ENCODE data around the gene ADAT3. TPM values are rescaled to one million over a fixed set of nuclear protein-coding genes. Genes with fewer than 3 reads are reported as not detected.
"Not testable (repeated sequence)": the region's sequence is repeated elsewhere in the genome, so short reads cannot be mapped to it uniquely, and the experiment has no call there.

Gene ADAT3
- total RNA-seq, 1 donor: 3.3 TPM

DNA sequence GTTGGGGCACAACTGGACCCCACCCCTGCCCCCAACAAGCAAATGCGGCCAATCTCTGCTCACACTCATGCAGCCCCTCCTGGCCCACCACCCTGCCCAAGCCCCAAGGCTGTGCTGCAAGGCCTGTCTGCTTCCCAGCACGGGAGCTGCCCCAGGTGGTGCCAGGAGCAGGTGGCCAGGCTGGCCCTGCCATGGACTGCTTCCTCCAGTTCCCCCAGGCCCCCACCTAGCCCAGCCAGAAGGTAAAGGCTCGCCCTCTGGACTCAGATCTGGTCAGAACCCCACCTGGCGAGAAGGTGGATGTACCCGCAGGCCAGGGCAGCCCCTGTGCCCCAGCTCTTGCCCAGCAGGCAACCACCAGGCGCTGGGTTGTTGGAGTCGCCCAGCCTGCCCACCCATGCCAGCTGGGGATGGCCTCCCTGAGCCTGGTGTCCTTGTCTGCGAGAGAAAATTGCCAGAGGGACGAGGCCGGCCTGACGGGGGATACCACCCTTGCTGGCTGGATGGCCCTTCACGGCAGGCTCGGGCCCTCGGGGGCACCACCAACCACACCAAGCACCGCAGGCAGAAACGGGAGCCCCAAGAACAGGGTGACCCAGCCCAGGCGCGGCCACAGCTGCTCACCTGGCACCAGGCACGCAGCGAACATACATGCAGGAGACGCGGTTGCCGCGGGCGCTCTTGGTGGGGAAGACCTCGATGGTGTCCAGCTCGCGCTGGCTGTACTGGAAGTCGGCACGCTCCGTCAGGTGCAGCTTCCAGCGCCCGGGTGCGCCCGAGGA, 24.4 kb upstream of the ADAT3 start:
- H3K4me1 ChIP-seq (ENCODE audit: insufficient read depth, low read length): peaks cover 16% of the 10 kb centered on the region
- H3K4me3 ChIP-seq (ENCODE audit: insufficient read depth, low read length): no peak overlapping the region
- peak; percentile 61 for DNase-seq (ENCODE audit: insufficient read length, low spot score, missing footprints)
- no peaks in the 10 kb centered on the region for H3K9me3 ChIP-seq (ENCODE audit: low read depth, low read length)
- H4K20me1 ChIP-seq (ENCODE audit: insufficient read depth, low read length): peaks cover 38% of the 10 kb centered on the region
- no peak overlapping the region for H2AFZ ChIP-seq (ENCODE audit: low read length)
- H3K4me2 ChIP-seq (ENCODE audit: insufficient read depth, low read length): no peak overlapping the region
- H3K27me3 ChIP-seq (ENCODE audit: insufficient read depth, low read length): no peaks in the 10 kb centered on the region
- TF ChIP-seq, protein P1, sequence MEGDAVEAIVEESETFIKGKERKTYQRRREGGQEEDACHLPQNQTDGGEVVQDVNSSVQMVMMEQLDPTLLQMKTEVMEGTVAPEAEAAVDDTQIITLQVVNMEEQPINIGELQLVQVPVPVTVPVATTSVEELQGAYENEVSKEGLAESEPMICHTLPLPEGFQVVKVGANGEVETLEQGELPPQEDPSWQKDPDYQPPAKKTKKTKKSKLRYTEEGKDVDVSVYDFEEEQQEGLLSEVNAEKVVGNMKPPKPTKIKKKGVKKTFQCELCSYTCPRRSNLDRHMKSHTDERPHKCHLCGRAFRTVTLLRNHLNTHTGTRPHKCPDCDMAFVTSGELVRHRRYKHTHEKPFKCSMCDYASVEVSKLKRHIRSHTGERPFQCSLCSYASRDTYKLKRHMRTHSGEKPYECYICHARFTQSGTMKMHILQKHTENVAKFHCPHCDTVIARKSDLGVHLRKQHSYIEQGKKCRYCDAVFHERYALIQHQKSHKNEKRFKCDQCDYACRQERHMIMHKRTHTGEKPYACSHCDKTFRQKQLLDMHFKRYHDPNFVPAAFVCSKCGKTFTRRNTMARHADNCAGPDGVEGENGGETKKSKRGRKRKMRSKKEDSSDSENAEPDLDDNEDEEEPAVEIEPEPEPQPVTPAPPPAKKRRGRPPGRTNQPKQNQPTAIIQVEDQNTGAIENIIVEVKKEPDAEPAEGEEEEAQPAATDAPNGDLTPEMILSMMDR (IDR thresholded peaks at IDR 0.05; ENCODE audit: extremely low read depth, low read depth, low read length): no peak
- H3K36me3 ChIP-seq (ENCODE audit: insufficient read depth, low read length): no peaks in the 10 kb centered on the region
- H3K27ac ChIP-seq (ENCODE audit: low read depth, low read length): no peak overlapping the region
- peaks cover 54% of the 10 kb centered on the region for H3K79me2 ChIP-seq (ENCODE audit: insufficient read depth, low read length)

- H3K9me3 ChIP-seq (ENCODE audit: low read depth, low read length); H3K36me3 ChIP-seq (ENCODE audit: insufficient read depth, low read length); H3K27ac ChIP-seq (ENCODE audit: low read depth, low read length); H3K4me3 ChIP-seq (ENCODE audit: insufficient read depth, low read length); H2AFZ ChIP-seq (ENCODE audit: low read length); H3K27me3 ChIP-seq (ENCODE audit: insufficient read depth, low read length); H3K4me2 ChIP-seq (ENCODE audit: insufficient read depth, low read length): not testable (repeated sequence)
- Histone ChIP-seq H3K79me2 (ENCODE audit: insufficient read depth, low read length) (peaks cover 48% of the 10 kb centered on the region), H3K4me1 (ENCODE audit: insufficient read depth, low read length) (peaks cover 11% of the 10 kb centered on the region), H4K20me1 (ENCODE audit: insufficient read depth, low read length) (peaks cover 38% of the 10 kb centered on the region)
- peak; percentile 46 for DNase-seq (ENCODE audit: insufficient read length, low spot score, missing footprints)
Observed at GRCh38 chr19:1881393-1882088, 23.7 kb upstream of the ADAT3 start.

DNA sequence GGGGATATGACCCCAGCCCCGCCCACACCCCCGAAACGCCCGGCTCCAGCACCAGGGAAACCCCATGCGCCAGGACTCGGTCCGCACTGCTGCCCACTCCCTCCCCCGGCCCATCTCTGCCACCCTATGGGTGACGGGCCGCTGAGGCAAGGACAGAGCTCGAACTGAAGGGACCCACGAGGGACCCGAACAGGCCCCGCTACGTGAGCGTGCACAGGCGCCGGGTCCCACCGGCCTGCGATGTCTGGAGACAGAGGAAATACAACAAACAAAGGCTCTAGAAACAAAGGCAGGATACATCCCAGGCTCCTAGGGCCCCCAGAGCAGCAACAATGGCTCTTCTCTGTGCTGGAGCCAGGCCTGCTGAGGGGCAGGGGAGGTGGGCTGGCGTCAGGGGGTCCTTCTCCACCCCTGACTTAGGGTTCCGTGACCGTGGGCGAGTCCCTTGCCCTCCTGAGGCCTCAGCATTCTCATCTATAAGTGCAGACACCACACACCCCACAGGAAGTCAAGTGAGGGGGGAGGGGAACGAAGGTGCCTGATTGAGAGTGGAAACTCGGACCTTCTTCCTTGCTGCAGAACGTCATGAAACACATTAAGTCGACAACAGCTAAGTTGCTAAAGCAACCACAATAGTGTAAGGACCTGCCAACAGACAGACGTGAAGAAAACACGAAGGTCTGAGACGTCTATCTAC, 23.0 kb upstream of the ADAT3 start:
- Histone ChIP-seq H3K9me3 (ENCODE audit: low read depth, low read length) (no peaks in the 10 kb centered on the region), H3K27me3 (ENCODE audit: insufficient read depth, low read length) (no peaks in the 10 kb centered on the region), H3K36me3 (ENCODE audit: insufficient read depth, low read length) (no peaks in the 10 kb centered on the region), H3K4me1 (ENCODE audit: insufficient read depth, low read length) (peaks cover 10% of the 10 kb centered on the region), H3K4me2 (ENCODE audit: insufficient read depth, low read length) (no peak overlapping the region), H3K4me3 (ENCODE audit: insufficient read depth, low read length) (no peak overlapping the region), H2AFZ (ENCODE audit: low read length) (no peak overlapping the region), H3K79me2 (ENCODE audit: insufficient read depth, low read length) (peaks cover 47% of the 10 kb centered on the region), H3K27ac (ENCODE audit: low read depth, low read length) (no peak overlapping the region), H4K20me1 (ENCODE audit: insufficient read depth, low read length) (peaks cover 38% of the 10 kb centered on the region)
- TF ChIP-seq, protein P1 (IDR thresholded peaks at IDR 0.05; ENCODE audit: extremely low read depth, low read depth, low read length): no peak
- peak; percentile 72 for DNase-seq (ENCODE audit: insufficient read length, low spot score, missing footprints)

DNA sequence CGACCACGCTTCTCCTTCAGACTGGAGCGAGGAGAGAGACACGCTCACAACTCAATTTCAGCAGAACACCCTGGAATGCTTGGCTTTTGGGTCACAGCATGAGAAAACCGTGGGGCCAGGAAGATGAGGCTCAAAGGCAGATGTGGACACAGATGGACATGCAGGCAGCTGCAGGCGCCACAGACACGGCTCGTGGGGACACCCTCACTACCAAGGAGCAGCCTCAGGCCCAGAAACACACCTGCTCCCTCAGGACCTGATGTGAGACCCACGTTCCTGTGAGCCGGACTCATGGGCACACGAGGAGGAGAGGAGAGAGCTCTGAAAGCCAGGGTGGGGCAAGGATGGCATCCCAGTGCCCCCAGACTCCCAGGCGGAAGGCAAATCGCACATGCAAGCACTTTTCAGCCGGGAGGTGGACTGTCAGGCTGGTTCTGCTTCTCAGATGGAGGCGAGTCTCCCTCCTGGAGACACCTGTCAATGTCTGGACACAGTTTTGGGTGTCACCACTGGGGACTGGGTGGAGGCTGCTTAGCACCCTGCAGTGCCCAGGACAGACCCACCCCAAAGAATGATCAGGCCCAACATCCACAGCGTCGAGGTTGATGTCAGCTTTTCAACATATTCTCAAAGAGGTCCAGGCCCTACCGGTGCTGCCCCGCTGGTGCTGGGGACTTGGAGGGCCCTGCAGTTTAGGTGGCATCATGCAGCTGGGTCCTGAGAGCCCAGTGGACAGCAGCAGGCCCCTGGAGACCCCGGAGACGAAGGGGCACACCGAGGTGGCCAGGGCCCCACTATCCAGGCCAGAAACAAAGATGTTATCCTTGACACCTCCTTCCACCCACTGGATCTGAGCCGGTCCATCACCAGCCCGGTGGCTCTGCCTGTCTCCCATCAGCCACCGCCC, 22.2 kb upstream of the ADAT3 start:
- TF ChIP-seq, protein P1 (IDR thresholded peaks at IDR 0.05; ENCODE audit: extremely low read depth, low read depth, low read length): no peak
- peak overlapping the region; percentile 94 for H3K4me3 ChIP-seq (ENCODE audit: insufficient read depth, low read length)

More for the DNA sequence above, 22.2 kb upstream of the ADAT3 start:
- Histone ChIP-seq H3K79me2 (ENCODE audit: insufficient read depth, low read length) (peaks cover 47% of the 10 kb centered on the region), H3K4me2 (ENCODE audit: insufficient read depth, low read length) (peak overlapping the region; percentile 96), H4K20me1 (ENCODE audit: insufficient read depth, low read length) (peaks cover 38% of the 10 kb centered on the region), H2AFZ (ENCODE audit: low read length) (no peak overlapping the region), H3K4me1 (ENCODE audit: insufficient read depth, low read length) (peaks cover 10% of the 10 kb centered on the region), H3K9me3 (ENCODE audit: low read depth, low read length) (no peaks in the 10 kb centered on the region), H3K27ac (ENCODE audit: low read depth, low read length) (no peak overlapping the region), H3K36me3 (ENCODE audit: insufficient read depth, low read length) (no peaks in the 10 kb centered on the region), H3K27me3 (ENCODE audit: insufficient read depth, low read length) (no peaks in the 10 kb centered on the region)
- DNase-seq (ENCODE audit: insufficient read length, low spot score, missing footprints): peak; percentile 89
